Psoas muscle (tissue), 8 donors: Measurements from ENCODE around the gene MYBPC2. TPM values are rescaled to one million over a fixed set of nuclear protein-coding genes. Genes with fewer than 3 reads are reported as not detected.

Experiments
- ATAC-seq, 4 donors: fragments of 200-7000 bp; cut with Tn5 transposase; one replicate each; pipeline ENCODE4 v1.9.1; 2020; ENCODE audit warnings: moderate library complexity in 3 of 4, mild to moderate bottlenecking in 2 of 4
- DNase-seq, 2 donors: peaks; one replicate each; pipeline ENCODE4 v3.0.0-alpha.2; 2020
- H3K27ac ChIP-seq: fragments of 200-600 bp; one replicate; pipeline ENCODE4 v1.8.0; 2022
- H3K27me3 ChIP-seq, 3 donors: fragments of 200-600 bp in 1 of 3; one replicate each; pipeline versions ENCODE4 v1.6.1 to v1.8.0; 2013 to 2022; ENCODE audit warnings: low read length in 2 of 3, mild to moderate bottlenecking in 2 of 3, moderate library complexity in 1 of 3; ENCODE audit not compliant: insufficient read depth in 3 of 3
- H3K36me3 ChIP-seq, 2 donors: fragments of 200-600 bp in 1 of 2; one replicate each; pipeline versions ENCODE4 v1.6.1 to v1.8.0; 2013 to 2022; ENCODE audit warnings: low read depth in 1 of 2, mild to moderate bottlenecking in 1 of 2, moderate library complexity in 1 of 2; ENCODE audit not compliant: insufficient read depth in 1 of 2
- H3K4me1 ChIP-seq: fragments of 200-600 bp; one replicate; pipeline ENCODE4 v1.8.0; 2022
- H3K4me3 ChIP-seq: fragments of 200-600 bp; one replicate; pipeline ENCODE4 v1.8.0; 2022; ENCODE audit warnings: mild to moderate bottlenecking
- H3K9me3 ChIP-seq: fragments of 200-600 bp; one replicate; pipeline ENCODE4 v1.8.0; 2022
- CTCF ChIP-seq: fragments of 200-600 bp; IDR thresholded peaks from one replicate; pipeline ENCODE4 v1.8.0; 2022; ENCODE audit warnings: antibody characterized with exemption
- WGBS, 3 donors: extraction: QIAGEN DNeasy Blood & Tissue Kit; methylation state at CpG; one replicate each; pipeline versions ENCODE4 v1.1.6 to v1.1.7; 2013; 5-methylcytosine and 5-hydroxymethylcytosine counted together
- intact Hi-C, 2 donors: fragments of 100-400 bp; cut with DNase I; formaldehyde crosslinking; loops; one replicate each; pipeline versions ENCODE4 v1.11.0 to v1.14.2; 2022
- polyA plus RNA-seq, 3 donors: library from polyadenylated mRNA; stranded (reverse); fragments of 200-250 nt; gene quantifications; one replicate each; pipeline ENCODE4 v1.2.3, GENCODE V29; 2013
- total RNA-seq, 4 donors: library from RNA; stranded (reverse); fragmentation: NEBNext Ultra II Directional in 2 of 4; extraction: Animal tissue kit (Norgen Biotek cat#: 25700) in 2 of 4; gene quantifications; one replicate each; pipeline versions ENCODE4 v1.2.1 to v1.2.4, GENCODE V29; 2021 to 2023
- donor health status: healthy with polysubstance abuse.
- donor health status: DM: no; HTN: no; CAD: no; lungs with moderate emphysema.
- donor health status: Bipolar disorder and iron deficiency.
- donor health status: healthy.
- donor health status: DM: yes; HTN: yes; CAD: no.
- donor health status: DM: no; HTN: no; CAD: no.
- donor health status: DM: no; HTN: no; CAD: no.
- donor health status: DM: yes; HTN: yes; CAD: no.

Gene MYBPC2
- total and polyA plus RNA-seq, 7 donors: 65.8 to 1,898 (median 1,123) TPM

- no peak for ATAC-seq
- H3K36me3 ChIP-seq: no peaks in the 10 kb centered on the region
- no peak for DNase-seq
- TF ChIP-seq CTCF: no peak
- H3K4me3 ChIP-seq: no peak overlapping the region
- WGBS, 3 donors: 64 to 81% (median 65%) methylated on average over 3 of the region's 3 CpGs
- H3K4me1 ChIP-seq: peaks cover 7% of the 10 kb centered on the region
- peaks cover 0 to 24% (median 9%) of the 10 kb centered on the region in 3 donors for H3K27me3 ChIP-seq
- H3K27ac ChIP-seq: no peak overlapping the region
- no peaks in the 10 kb centered on the region for H3K9me3 ChIP-seq
- intact Hi-C loops: no loop called here
Observed at GRCh38 chr19:50420808-50421207, 11.9 kb upstream of the MYBPC2 start.

- 78 to 83% (median 79%) methylated on average over 18 of the region's 18 CpGs for WGBS, 3 donors
- intact Hi-C loops: no loop called here
- H3K27ac ChIP-seq: no peak overlapping the region
- ATAC-seq: no peak
- TF ChIP-seq CTCF: no peak
- H3K9me3 ChIP-seq: no peaks in the 10 kb centered on the region
- peak in 1 of 2 donors; percentile 31 for DNase-seq
- peaks cover 7% of the 10 kb centered on the region for H3K4me1 ChIP-seq
- H3K4me3 ChIP-seq: no peak overlapping the region
- H3K36me3 ChIP-seq: no peaks in the 10 kb centered on the region
- H3K27me3 ChIP-seq: peaks cover 0 to 24% (median 9%) of the 10 kb centered on the region in 3 donors
Observed at GRCh38 chr19:50422397-50423278, 10.1 kb upstream of the MYBPC2 start.

GRCh38 chr19:50423279-50424113 is 9.2 kb upstream of the MYBPC2 start:
- 80 to 82% (median 81%) methylated on average over 22 of the region's 22 CpGs for WGBS, 3 donors
- peak in 1 of 2 donors; percentile 36 for DNase-seq
- H3K4me3 ChIP-seq: no peak overlapping the region
- H3K36me3 ChIP-seq: no peaks in the 10 kb centered on the region
- no peak overlapping the region for H3K27ac ChIP-seq
- intact Hi-C loops: no loop called here
- no peak for TF ChIP-seq CTCF
- ATAC-seq: no peak
- H3K27me3 ChIP-seq: peaks cover 0 to 24% (median 9%) of the 10 kb centered on the region in 3 donors
- H3K9me3 ChIP-seq: no peaks in the 10 kb centered on the region
- H3K4me1 ChIP-seq: peaks cover 9% of the 10 kb centered on the region

- Histone ChIP-seq H3K9me3 (no peaks in the 10 kb centered on the region), H3K36me3 (no peaks in the 10 kb centered on the region), H3K4me1 (peaks cover 6% of the 10 kb centered on the region), H3K27me3 (peaks cover 0 to 13% (median 5%) of the 10 kb centered on the region in 3 donors), H3K4me3 (no peak overlapping the region), H3K27ac (no peak overlapping the region)
- WGBS, 3 donors: 61 to 84% (median 63%) methylated on average over 7 of the region's 7 CpGs
- ATAC-seq (no peak), DNase-seq (peak in 1 of 2 donors; percentile 26)
- intact Hi-C loops: loop anchor here in 1 of 2 donors (5.0 kb wide), 1 partner anchor 38 kb away; no protein-coding TSS in a partner anchor
- no peak for TF ChIP-seq CTCF
Observed at GRCh38 chr19:50425581-50425980, 7.1 kb upstream of the MYBPC2 start.
